ENCODE results near the gene IFRD1. TPM values are rescaled to one million over a fixed set of nuclear protein-coding genes. Genes with fewer than 3 reads are reported as not detected.
"Not testable (repeated sequence)": the region's sequence is repeated elsewhere in the genome, so short reads cannot be mapped to it uniquely, and the experiment has no call there.

IFRD1 gene
- total RNA-seq, 1 donor, result 180 TPM

- H3K4me1 ChIP-seq (ENCODE audit: insufficient read depth, low read length), result peaks cover 14% of the 10 kb centered on the region
- no peaks in the 10 kb centered on the region for H3K9me3 ChIP-seq (ENCODE audit: low read depth, low read length)
- H3K27me3 ChIP-seq (ENCODE audit: insufficient read depth, low read length), result no peaks in the 10 kb centered on the region
- H3K4me3 ChIP-seq (ENCODE audit: low read length), result no peak overlapping the region
Measured at GRCh38 chr7:112510743-112511110, 60.5 kb downstream of the IFRD1 start.

- Histone ChIP-seq H3K4me3 (ENCODE audit: low read length) (no peak overlapping the region), H3K9me3 (ENCODE audit: low read depth, low read length) (no peaks in the 10 kb centered on the region), H3K27me3 (ENCODE audit: insufficient read depth, low read length) (no peaks in the 10 kb centered on the region), H3K4me1 (ENCODE audit: insufficient read depth, low read length) (peaks cover 14% of the 10 kb centered on the region)
Measured at GRCh38 chr7:112511451-112512202, 61.4 kb downstream of the IFRD1 start.

- Histone ChIP-seq H3K4me3 (ENCODE audit: low read length) (no peak overlapping the region), H3K27me3 (ENCODE audit: insufficient read depth, low read length) (no peaks in the 10 kb centered on the region), H3K4me1 (ENCODE audit: insufficient read depth, low read length) (peaks cover 14% of the 10 kb centered on the region), H3K9me3 (ENCODE audit: low read depth, low read length) (no peaks in the 10 kb centered on the region)
Measured at GRCh38 chr7:112512451-112513210, 62.4 kb downstream of the IFRD1 start.

- no peaks in the 10 kb centered on the region for H3K4me1 ChIP-seq (ENCODE audit: insufficient read depth, low read length)
- no peaks in the 10 kb centered on the region for H3K9me3 ChIP-seq (ENCODE audit: low read depth, low read length)
- no peaks in the 10 kb centered on the region for H3K27me3 ChIP-seq (ENCODE audit: insufficient read depth, low read length)
- no peak overlapping the region for H3K4me3 ChIP-seq (ENCODE audit: low read length)
Measured at GRCh38 chr7:112515989-112516388, 65.7 kb downstream of the IFRD1 start.

- H3K4me1 ChIP-seq (ENCODE audit: insufficient read depth, low read length); H3K27me3 ChIP-seq (ENCODE audit: insufficient read depth, low read length); H3K9me3 ChIP-seq (ENCODE audit: low read depth, low read length); H3K4me3 ChIP-seq (ENCODE audit: low read length): not testable (repeated sequence)
Measured at GRCh38 chr7:112516418-112516817, 66.2 kb downstream of the IFRD1 start.

GRCh38 chr7:112517487-112517886 is 67.2 kb downstream of the IFRD1 start:
- no peak overlapping the region for H3K4me3 ChIP-seq (ENCODE audit: low read length)
- no peaks in the 10 kb centered on the region for H3K9me3 ChIP-seq (ENCODE audit: low read depth, low read length)
- no peaks in the 10 kb centered on the region for H3K27me3 ChIP-seq (ENCODE audit: insufficient read depth, low read length)
- H3K4me1 ChIP-seq (ENCODE audit: insufficient read depth, low read length), result no peaks in the 10 kb centered on the region

- H3K4me3 ChIP-seq (ENCODE audit: low read length), result no peak overlapping the region
- no peaks in the 10 kb centered on the region for H3K4me1 ChIP-seq (ENCODE audit: insufficient read depth, low read length)
- no peaks in the 10 kb centered on the region for H3K9me3 ChIP-seq (ENCODE audit: low read depth, low read length)
- H3K27me3 ChIP-seq (ENCODE audit: insufficient read depth, low read length), result no peaks in the 10 kb centered on the region
Measured at GRCh38 chr7:112520787-112521186, 70.5 kb downstream of the IFRD1 start.

- H3K4me3 ChIP-seq (ENCODE audit: low read length), result no peak overlapping the region
- no peaks in the 10 kb centered on the region for H3K4me1 ChIP-seq (ENCODE audit: insufficient read depth, low read length)
- H3K9me3 ChIP-seq (ENCODE audit: low read depth, low read length), result no peaks in the 10 kb centered on the region
- H3K27me3 ChIP-seq (ENCODE audit: insufficient read depth, low read length), result no peaks in the 10 kb centered on the region
Measured at GRCh38 chr7:112521942-112522341, 71.7 kb downstream of the IFRD1 start.

- no peaks in the 10 kb centered on the region for H3K9me3 ChIP-seq (ENCODE audit: low read depth, low read length)
- no peaks in the 10 kb centered on the region for H3K27me3 ChIP-seq (ENCODE audit: insufficient read depth, low read length)
- H3K4me1 ChIP-seq (ENCODE audit: insufficient read depth, low read length), result no peaks in the 10 kb centered on the region
- H3K4me3 ChIP-seq (ENCODE audit: low read length), result no peak overlapping the region
Measured at GRCh38 chr7:112523871-112524270, 73.6 kb downstream of the IFRD1 start.

Other genes starting within 250 kb of the IFRD1 start
- 5.6 TPM for gene DOCK4, start 244.1 kb upstream of the IFRD1 start, total RNA-seq
- gene ZNF277, start 243.8 kb upstream of the IFRD1 start, total RNA-seq, result 62.8 TPM
- gene LSMEM1, start 30.5 kb downstream of the IFRD1 start, total RNA-seq, result 2.9 TPM

Measured in mononuclear cell (primary cell).